Retinal pigment epithelial cell (primary cell): ENCODE measurements around the gene LATS2.

ENCODE experiments used
- DNase-seq: peaks from one replicate; pipeline ENCODE4 v3.0.0-alpha.2; 2010; ENCODE audit warnings: low read depth
- H3K4me3 ChIP-seq: 2 replicates; pipeline ENCODE4 v1.5.1; 2011; ENCODE audit warnings: mild to moderate bottlenecking, low read length, control low read depth, moderate library complexity
- TF ChIP-seq, protein P1 (sequence below): conservative IDR thresholded peaks from 2 replicates; pipeline ENCODE4 v1.5.1; 2011; ENCODE audit warnings: low read depth, low read length, control low read depth, inconsistent platforms

LATS2 gene

GRCh38 chr13:21100211-21100610 is 38.8 kb upstream of the LATS2 start:
- TF ChIP-seq, protein P1, sequence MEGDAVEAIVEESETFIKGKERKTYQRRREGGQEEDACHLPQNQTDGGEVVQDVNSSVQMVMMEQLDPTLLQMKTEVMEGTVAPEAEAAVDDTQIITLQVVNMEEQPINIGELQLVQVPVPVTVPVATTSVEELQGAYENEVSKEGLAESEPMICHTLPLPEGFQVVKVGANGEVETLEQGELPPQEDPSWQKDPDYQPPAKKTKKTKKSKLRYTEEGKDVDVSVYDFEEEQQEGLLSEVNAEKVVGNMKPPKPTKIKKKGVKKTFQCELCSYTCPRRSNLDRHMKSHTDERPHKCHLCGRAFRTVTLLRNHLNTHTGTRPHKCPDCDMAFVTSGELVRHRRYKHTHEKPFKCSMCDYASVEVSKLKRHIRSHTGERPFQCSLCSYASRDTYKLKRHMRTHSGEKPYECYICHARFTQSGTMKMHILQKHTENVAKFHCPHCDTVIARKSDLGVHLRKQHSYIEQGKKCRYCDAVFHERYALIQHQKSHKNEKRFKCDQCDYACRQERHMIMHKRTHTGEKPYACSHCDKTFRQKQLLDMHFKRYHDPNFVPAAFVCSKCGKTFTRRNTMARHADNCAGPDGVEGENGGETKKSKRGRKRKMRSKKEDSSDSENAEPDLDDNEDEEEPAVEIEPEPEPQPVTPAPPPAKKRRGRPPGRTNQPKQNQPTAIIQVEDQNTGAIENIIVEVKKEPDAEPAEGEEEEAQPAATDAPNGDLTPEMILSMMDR = no peak
- no peak for DNase-seq
- H3K4me3 ChIP-seq = no peak overlapping the region

GRCh38 chr13:21095311-21095710 is 33.9 kb upstream of the LATS2 start:
- peak; percentile 82 for DNase-seq
- TF ChIP-seq, protein P1 = no peak
- no peak overlapping the region for H3K4me3 ChIP-seq

DNA sequence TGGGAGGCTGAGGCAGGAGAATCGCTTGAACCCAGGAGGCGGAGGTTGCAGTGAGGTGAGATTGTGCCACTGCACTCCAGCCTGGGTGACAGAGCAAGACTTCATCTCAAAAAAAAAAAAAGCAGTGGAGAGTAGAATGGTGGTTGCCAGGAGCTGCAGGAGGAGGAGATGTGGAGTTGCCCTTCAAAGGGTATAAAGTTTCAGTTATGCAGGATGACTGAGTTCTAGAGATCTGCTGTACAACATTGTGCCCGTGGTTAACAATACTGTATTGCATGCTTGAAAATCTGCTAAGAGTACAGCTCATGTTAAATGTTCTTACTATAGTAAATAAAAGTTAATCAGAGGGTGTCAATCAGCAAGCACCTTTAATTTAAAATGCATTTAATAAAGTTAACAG is 28.4 kb upstream of the LATS2 start:
- no peak for DNase-seq
- no peak overlapping the region for H3K4me3 ChIP-seq
- TF ChIP-seq, protein P1 = no peak

- H3K4me3 ChIP-seq = no peak overlapping the region
- TF ChIP-seq, protein P1 = no peak
- no peak for DNase-seq
Measured at GRCh38 chr13:21088534-21088933, 27.1 kb upstream of the LATS2 start.

DNA sequence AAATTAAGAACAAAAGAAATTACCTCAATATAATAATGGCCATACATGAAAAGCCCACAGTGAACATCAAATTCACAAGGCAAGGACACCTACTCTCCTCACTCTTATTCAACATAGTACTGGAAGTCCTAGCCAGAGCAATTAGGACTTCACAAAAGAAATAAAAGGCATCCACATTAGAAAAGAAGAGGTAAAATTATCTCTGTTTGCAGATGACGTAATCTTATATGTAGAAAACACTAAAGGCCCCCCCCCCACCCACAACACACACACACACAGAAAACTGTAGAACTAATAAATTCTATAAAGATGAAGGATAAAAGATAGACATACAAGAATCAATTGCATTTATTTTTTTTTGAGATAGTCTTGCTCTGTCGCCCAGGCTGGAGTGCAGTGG is 25.5 kb upstream of the LATS2 start:
- no peak for DNase-seq
- H3K4me3 ChIP-seq = no peak overlapping the region
- TF ChIP-seq, protein P1 = no peak

DNA sequence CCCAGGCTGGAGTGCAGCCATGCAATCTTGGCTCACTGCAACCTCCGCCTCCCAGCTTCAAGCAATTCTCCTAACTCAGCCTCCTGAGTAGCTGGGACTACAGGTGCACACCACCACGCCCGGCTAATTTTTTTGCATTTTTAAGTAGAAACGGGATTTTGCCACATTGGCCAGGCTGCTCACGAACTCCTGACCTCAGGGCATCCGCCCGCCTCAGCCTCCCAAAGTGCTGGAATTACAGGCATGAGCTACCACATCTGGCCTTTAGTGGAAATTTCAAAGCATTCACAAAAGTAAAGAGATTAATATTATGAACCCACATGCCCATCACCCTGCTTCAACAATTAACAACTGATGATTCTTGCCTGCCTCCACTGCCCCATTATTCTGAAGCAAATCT is 20.5 kb upstream of the LATS2 start:
- no peak overlapping the region for H3K4me3 ChIP-seq
- TF ChIP-seq, protein P1 = no peak
- DNase-seq = no peak

DNA sequence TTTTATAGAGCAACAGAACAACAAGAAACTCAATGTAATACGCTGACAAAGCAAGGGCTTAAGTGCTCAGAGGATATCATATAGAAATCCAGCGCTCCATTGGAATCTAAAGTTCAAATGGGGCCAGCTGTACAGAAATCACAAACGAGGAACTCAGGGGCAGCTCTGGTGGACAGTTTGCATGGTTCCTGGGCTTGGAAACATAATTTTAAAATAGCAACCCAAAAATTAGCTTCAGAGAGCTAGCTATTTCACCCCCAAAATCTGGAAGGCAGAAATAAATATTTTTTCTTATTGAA is 19.2 kb upstream of the LATS2 start:
- H3K4me3 ChIP-seq = peak overlapping the region; percentile 11
- TF ChIP-seq, protein P1 = no peak
- peak; percentile 39 for DNase-seq
